Urothelium cell line (cell line): ENCODE measurements around the gene VGLL4.

ENCODE experiments used
- DNase-seq: peaks from one replicate; pipeline ENCODE4 v3.0.0; 2011; ENCODE audit warnings: low spot score, mixed read lengths
- FAIRE-seq: peaks from 2 replicates; lab custom pipeline; 2011; peaks lifted over from hg19 to GRCh38; lab: Jason Lieb, UNC

VGLL4 gene

GRCh38 chr3:11567516-11568467 is 75.9 kb downstream of the VGLL4 start:
- FAIRE-seq (peak; percentile 95), DNase-seq (peak; percentile 81)

GRCh38 chr3:11566916-11567315 is 76.8 kb downstream of the VGLL4 start:
- FAIRE-seq (no peak), DNase-seq (no peak)

- FAIRE-seq (no peak), DNase-seq (no peak)
Measured at GRCh38 chr3:11566478-11566877, 77.2 kb downstream of the VGLL4 start.

- FAIRE-seq, result peak; percentile 81
- no peak for DNase-seq
Measured at GRCh38 chr3:11565932-11566331, 77.8 kb downstream of the VGLL4 start.

GRCh38 chr3:11565492-11565891 is 78.2 kb downstream of the VGLL4 start:
- FAIRE-seq, result no peak

GRCh38 chr3:11565072-11565471 is 78.6 kb downstream of the VGLL4 start:
- no peak for DNase-seq
- FAIRE-seq, result no peak

More at GRCh38 chr3:11565492-11565891, 78.2 kb downstream of the VGLL4 start:
- no peak for DNase-seq

GRCh38 chr3:11564577-11565001 is 79.1 kb downstream of the VGLL4 start:
- FAIRE-seq, result no peak
- DNase-seq, result no peak

GRCh38 chr3:11563865-11564185 is 79.9 kb downstream of the VGLL4 start:
- no peak for FAIRE-seq
- no peak for DNase-seq

GRCh38 chr3:11563159-11563864 is 80.4 kb downstream of the VGLL4 start:
- FAIRE-seq (no peak), DNase-seq (no peak)

GRCh38 chr3:11562277-11562881 is 81.3 kb downstream of the VGLL4 start:
- FAIRE-seq, result no peak
- DNase-seq, result no peak

- no peak for FAIRE-seq
- no peak for DNase-seq
Measured at GRCh38 chr3:11560746-11561145, 83.0 kb downstream of the VGLL4 start.

- FAIRE-seq, result no peak
- DNase-seq, result no peak
Measured at GRCh38 chr3:11559816-11560633, 83.7 kb downstream of the VGLL4 start.

- no peak for DNase-seq
- FAIRE-seq, result no peak
Measured at GRCh38 chr3:11558918-11559815, 84.5 kb downstream of the VGLL4 start.

GRCh38 chr3:11558411-11558903 is 85.3 kb downstream of the VGLL4 start:
- no peak for FAIRE-seq
- DNase-seq, result no peak

- no peak for DNase-seq
- no peak for FAIRE-seq
Measured at GRCh38 chr3:11558002-11558401, 85.7 kb downstream of the VGLL4 start.

GRCh38 chr3:11556851-11557644 is 86.7 kb downstream of the VGLL4 start:
- DNase-seq, result no peak
- FAIRE-seq, result no peak

GRCh38 chr3:11555881-11556633 is 87.7 kb downstream of the VGLL4 start:
- DNase-seq (no peak), FAIRE-seq (no peak)

- no peak for FAIRE-seq
Measured at GRCh38 chr3:11555211-11555782, 88.4 kb downstream of the VGLL4 start.

More at GRCh38 chr3:11555211-11555782, 88.4 kb downstream of the VGLL4 start:
- no peak for DNase-seq
